ENCODE data around the gene KPNB1.

The KPNB1 gene

GRCh38 chr17:47649153-47649971, at the start of gene KPNB1:
TSS of gene KPNB1 (plus strand) at chr17:47649919. CDS start at chr17:47650245, 326 bp downstream.
- DNase-seq (ENCODE audit: low spot score), result peak; percentile 99

DNA sequence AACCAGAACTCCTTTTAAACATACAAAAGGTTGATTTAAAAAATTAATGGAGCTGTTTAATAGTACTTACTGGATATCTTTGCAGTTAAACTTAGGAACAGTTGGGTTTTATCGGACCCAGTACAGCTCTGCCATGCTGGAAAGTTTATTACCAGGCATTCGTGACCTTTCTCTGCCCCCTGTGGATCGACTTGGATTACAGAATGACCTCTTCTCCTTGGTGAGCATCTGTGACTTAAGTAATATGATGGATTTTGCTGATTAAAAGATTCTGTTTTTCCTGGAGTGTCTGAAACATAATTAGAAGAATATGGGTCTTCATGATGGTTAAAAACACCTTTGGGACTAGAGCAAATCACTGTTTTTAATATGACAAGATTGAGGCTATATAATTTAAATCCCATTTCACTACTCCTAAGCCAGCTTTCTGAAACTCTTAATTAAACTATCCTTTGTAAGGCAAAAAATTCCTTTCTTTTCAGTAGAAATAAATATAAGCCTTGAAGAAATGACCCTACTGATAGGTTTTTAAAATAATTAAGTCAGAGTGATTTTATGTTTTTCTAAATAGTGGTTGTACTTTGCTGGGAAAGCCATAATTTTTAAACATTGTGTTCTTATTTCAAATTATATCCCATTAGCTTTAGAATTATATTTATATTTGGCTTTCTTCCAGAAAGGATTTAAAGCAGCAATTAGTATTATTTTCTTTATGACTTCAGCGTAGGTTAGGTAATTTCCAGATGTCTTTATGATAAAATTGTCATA, 45.7 kb upstream of the KPNB1 start:
- DNase-seq (ENCODE audit: low spot score), result no peak

- no peak for DNase-seq (ENCODE audit: low spot score)
Observed at GRCh38 chr17:47604598-47604927, 45.2 kb upstream of the KPNB1 start.

DNA sequence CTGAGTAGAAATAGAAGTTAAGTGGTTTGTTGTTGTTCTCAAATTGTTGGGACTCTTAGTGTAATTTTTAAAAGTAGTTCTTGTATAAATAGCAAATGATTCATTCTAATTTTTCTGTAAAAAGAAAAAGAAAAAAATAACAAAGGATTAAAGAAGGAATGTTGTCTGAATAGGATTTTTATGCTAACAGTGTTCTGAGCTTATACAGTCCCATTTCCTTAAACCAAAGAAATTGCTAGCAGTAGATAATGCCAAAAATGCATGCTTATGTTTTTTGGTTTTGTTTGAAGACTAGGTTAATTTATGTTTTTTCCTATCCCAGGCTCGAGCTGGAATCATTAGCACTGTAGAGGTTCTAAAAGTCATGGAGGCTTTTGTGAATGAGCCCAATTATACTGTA, 44.7 kb upstream of the KPNB1 start:
- DNase-seq (ENCODE audit: low spot score), result no peak

GRCh38 chr17:47607481-47607880, 42.2 kb upstream of the KPNB1 start:
- no peak for DNase-seq (ENCODE audit: low spot score)

DNA sequence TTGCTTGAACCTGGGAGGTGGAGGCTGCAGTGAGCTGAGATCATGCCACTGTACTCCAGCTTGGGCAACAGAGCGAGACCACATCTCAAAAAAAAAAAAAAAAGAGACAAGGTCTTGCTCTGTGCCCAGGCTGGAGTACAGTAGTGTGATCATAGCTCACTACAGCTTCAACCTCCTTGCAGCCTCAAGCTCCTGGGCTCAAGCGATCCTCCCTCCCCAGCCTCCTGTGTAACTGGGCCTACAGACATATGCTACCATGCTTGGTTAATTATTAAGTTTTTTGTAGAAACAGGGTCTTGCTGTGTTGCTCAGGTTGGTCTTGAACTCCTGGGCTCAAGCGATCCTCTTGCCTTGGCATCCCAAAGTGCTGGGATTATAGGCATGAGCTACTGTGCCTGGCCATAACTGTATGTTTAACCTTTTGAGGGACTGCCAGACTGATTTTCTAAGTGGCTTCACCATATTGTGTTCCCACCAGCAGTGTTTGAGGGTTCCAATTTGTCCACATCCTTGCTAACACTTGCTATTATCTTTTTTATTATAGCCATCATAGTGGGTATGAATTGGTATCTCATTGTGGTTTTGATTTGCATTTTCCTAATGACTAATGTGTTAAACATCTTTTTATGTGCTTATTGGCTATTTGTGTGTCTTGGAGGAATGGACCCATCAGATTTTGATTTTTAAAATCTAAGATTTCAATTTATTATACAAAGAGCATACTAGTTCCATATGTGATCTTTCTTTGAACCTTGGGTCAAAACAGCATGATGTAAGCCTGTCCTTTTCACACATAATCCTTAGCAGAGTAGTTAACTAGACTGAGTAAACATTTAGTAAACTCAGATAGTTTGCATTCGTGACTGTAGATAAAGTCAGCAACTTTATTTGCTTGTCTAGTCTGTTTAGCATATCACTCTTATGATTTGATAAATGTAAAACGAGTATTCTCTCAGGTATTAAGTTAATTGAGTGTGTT, 38.1 kb upstream of the KPNB1 start:
- DNase-seq (ENCODE audit: low spot score), result no peak

GRCh38 chr17:47615766-47616424, 33.8 kb upstream of the KPNB1 start:
- DNase-seq (ENCODE audit: low spot score), result peak; percentile 69

GRCh38 chr17:47618410-47618809, 31.3 kb upstream of the KPNB1 start:
- DNase-seq (ENCODE audit: low spot score), result no peak

DNA sequence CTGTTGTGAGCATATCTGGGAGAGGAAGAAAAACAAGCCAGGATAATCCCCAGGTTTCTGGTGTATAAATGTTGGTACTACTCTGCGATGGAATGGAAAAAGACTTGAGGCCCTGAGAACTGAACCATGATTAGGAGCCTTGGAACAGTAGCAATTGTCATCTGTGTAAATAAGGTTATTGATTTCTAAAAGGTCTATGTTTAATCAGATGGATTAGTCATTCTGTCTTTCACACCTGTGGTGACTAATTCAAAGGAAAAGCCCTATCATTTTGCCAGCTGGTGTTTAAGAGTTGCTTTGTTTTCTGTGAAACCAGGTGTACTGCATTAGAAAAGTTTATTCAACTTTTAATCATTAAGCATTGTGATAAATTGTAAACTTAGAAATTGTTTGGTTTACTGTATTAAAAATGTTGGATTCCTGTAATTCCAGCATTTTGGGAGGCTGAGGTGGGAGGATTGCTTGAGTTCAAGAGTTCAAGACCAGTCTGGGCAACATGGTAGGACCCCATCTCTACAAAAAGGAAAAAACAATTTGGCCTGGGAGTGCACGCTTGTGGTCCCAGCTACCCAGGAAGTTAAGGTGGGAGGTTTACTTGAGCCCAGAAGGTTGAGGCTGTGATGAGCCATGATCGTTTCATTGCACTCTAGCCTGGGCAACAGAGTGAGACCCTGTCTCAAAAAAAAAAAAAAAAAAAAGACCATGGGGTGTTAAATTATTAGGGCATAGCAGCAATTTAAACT, 29.0 kb upstream of the KPNB1 start:
- peak; percentile 25 for DNase-seq (ENCODE audit: low spot score)

- no peak for DNase-seq (ENCODE audit: low spot score)
Observed at GRCh38 chr17:47621293-47622179, 28.2 kb upstream of the KPNB1 start.

DNA sequence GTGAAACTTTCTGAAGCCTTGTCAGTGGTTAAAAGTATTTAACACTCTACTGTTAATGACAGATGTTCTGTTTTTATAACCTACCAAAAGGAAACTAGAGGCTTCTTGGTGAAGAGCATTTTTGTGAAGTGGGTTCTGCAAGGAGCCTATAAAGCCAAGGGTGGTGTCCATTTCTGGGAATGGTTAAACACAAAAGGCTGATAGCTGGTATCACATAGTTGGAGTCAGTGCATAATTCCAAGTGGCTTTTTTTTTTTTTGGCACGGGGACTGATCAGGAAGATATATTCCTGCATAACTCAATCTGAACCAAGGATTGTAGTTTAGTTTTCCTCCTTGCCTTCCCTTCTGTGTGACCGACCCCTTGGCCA, 27.6 kb upstream of the KPNB1 start:
- no peak for DNase-seq (ENCODE audit: low spot score)

DNA sequence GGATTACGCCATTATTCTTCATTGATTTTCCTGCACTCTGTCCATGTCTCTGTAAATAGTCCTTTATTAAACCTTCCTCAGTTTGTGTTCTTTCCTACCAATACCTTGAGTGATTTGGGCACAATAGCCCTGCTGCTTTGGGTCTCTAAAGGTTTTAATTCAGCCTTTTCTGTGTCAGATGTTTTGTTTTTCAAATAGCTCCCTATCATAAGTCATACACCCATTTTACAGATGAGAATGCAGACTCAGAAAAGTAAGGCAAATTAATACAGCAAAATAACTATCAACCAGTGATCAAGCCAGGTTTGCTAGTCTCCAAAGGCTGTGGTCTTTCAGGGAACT, 25.0 kb upstream of the KPNB1 start:
- DNase-seq (ENCODE audit: low spot score), result no peak

GRCh38 chr17:47628014-47628566, 21.6 kb upstream of the KPNB1 start:
- no peak for DNase-seq (ENCODE audit: low spot score)

- DNase-seq (ENCODE audit: low spot score), result no peak
Observed at GRCh38 chr17:47629826-47630225, 19.9 kb upstream of the KPNB1 start.

DNA sequence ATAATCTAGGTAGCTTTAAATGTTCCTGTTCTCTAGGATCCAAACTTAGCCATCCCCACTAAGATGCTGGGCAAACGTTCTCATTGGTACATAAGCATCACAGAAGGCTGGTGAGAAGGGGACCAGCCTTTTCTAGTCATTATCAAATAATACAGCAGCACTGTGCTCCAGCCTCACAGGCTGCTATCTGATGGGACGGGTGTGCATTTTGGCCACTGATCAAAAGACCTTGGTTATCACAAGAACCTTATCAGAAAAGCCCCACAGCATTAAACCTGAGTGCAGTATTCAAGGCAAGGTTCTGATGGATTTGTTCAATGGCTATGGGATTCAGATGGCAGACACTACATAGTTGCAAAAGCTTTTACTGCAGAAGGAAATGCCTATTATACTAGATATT, 19.1 kb upstream of the KPNB1 start:
- DNase-seq (ENCODE audit: low spot score), result no peak

DNA sequence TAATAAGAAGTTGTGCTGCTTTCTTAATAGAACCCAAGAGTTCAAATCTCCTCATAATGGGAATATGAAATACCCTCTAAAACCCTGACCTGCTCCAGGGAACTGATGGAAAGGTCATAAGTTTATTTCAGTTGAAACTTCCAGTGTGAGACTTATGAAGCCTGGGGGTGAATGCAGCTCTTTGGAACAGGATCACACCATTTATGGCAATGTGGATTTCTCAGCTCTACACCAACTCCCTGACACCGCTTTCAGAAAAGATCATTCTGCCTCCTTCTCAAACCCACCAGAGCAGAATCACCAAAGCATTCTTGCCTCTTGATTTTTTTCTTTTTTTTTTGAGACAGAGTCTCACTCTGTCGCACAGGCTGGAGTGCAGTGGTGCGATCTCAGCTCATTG, 16.7 kb upstream of the KPNB1 start:
- DNase-seq (ENCODE audit: low spot score), result no peak

DNA sequence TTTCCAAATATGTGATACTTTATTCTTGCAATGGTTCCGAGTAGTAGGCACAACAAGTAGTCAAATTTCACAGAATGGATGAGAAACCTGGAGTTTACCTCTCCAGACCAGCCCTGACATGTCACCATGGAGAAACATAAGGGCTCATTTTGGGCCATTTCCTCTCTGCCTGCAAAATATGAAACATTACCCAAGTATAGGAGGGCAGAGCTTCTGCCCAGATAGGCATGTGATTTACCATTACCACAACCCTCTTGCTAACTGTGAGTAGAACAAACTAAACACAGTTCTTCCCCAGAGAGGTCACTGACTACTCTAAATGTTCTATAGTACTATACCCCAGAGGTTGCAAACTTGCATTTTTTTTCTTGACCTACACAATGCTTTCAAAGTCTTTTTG, 15.7 kb upstream of the KPNB1 start:
- DNase-seq (ENCODE audit: low spot score), result no peak

- DNase-seq (ENCODE audit: low spot score), result no peak
Observed at GRCh38 chr17:47634870-47635269, 14.8 kb upstream of the KPNB1 start.

GRCh38 chr17:47635734-47636133, 14.0 kb upstream of the KPNB1 start:
- DNase-seq (ENCODE audit: low spot score), result no peak

All from CD4-positive, alpha-beta T cell treated with Interleukin-2 at 100 ng/mL for 4 hours (primary cell).